Urinary bladder (tissue), 4 donors: Measurements from ENCODE around the gene NHLRC3. TPM values are rescaled to one million over a fixed set of nuclear protein-coding genes. Genes with fewer than 3 reads are reported as not detected.
A peak's percentile ranks its signal among the peaks of the same experiment; 100 is the strongest.
"Not testable (repeated sequence)": the region's sequence is repeated elsewhere in the genome, so short reads cannot be mapped to it uniquely, and the experiment has no call there.

Source experiments
- DNase-seq: peaks from one replicate; pipeline ENCODE4 v3.0.0-alpha.2; 2015; ENCODE audit errors: extremely low spot score
- H3K27ac ChIP-seq: one replicate; pipeline ENCODE4 v1.5.1; 2013; ENCODE audit warnings: low read depth, mild to moderate bottlenecking, moderate library complexity
- H3K36me3 ChIP-seq: one replicate; pipeline ENCODE4 v1.6.1; 2013; ENCODE audit warnings: mild to moderate bottlenecking, moderate library complexity; ENCODE audit not compliant: insufficient read depth
- H3K4me1 ChIP-seq: one replicate; pipeline ENCODE4 v1.6.1; 2013; ENCODE audit warnings: mild to moderate bottlenecking, moderate library complexity; ENCODE audit not compliant: insufficient read depth
- H3K4me3 ChIP-seq: one replicate; pipeline ENCODE4 v1.5.1; 2013; ENCODE audit warnings: low read depth, low read length
- WGBS: extraction: QIAGEN DNeasy Blood & Tissue Kit; methylation state at CpG from one replicate; pipeline ENCODE4 v1.1.7; 2013; 5-methylcytosine and 5-hydroxymethylcytosine counted together
- polyA plus RNA-seq: library from polyadenylated mRNA; stranded (reverse); fragments of 200-250 nt; gene quantifications from one replicate; pipeline ENCODE4 v1.2.3, GENCODE V29; 2013
- total RNA-seq: library from RNA; depleted of rRNA; stranded (reverse); fragments of >200 nt; gene quantifications from one replicate; pipeline ENCODE4 v1.2.3, GENCODE V29; 2014
- donor health status: healthy with polysubstance abuse.
- donor health status: healthy.

The NHLRC3 gene, protein sequence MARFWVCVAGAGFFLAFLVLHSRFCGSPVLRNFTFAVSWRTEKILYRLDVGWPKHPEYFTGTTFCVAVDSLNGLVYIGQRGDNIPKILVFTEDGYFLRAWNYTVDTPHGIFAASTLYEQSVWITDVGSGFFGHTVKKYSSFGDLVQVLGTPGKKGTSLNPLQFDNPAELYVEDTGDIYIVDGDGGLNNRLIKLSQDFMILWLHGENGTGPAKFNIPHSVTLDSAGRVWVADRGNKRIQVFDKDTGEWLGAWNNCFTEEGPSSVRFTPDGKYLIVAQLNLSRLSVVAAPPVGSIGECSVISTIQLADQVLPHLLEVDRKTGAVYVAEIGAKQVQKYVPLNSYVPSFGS
- total RNA-seq (70.3 TPM), polyA plus RNA-seq (10.9 TPM)

DNA sequence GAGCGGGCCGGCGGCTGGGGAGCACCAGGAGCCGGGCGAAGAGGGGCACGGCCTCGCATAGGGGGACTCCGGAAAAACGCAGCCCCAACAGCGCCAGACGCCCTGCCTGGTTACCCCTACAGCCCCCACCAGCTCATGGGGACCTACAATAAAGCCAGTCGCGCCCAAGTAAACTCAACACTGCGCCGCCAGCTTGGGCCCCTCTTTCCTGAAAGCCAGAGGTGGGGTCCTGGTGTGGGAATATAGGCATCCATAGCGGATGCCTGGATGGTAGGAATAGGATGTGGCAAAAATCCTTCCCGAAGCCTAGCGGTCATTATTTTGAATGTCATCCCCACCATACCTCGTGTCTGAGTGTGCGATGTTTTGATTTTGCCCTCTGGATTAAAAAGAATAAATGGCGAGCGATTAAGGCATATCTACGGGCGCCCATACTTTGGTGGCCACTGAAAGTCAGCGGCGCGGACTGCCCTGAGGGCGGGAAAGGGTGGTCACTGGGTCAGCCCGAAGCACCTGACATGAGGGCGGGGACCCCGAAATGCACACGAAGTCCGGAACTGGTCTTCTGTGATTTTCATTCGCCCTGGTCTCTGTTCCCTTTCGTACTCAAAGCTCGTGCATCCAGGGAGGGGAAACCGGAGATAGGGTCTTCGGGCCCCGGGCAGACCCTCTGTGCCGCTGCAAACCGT, at the start of gene NHLRC3, which contains the start of gene PROSER1:
NHLRC3 (plus strand) TSS at position 577 of the 689 bp plus-strand sequence. CDS start 184 bp downstream, outside the sequence.
PROSER1 (minus strand) TSS at position 210 of the 689 bp plus-strand sequence. CDS start 847 bp downstream, outside the sequence.
- WGBS = under 1% methylated on average over 41 of the region's 41 CpGs

DNA sequence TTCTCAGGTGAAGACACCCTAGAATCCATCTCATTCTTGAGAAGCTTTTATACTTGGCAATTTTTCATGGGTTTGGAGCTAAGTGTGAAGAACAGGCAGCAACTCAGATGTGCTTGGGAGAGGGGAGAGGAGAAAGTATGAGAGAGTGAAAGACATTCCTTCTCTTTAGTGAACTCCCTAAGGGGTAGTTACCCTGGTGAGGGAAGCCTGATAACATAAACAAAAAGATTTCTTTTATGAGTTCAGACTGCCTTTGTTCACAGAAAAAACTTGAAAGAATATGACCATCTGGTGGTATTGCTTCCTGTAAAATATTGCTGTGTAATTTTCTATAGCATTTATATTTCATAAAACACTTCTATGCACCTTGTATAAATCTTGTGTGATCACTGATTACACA, 47.6 kb upstream of the NHLRC3 start, which contains the start of gene STOML3:
STOML3 (minus strand) TSS at position 139 of the 400 bp plus-strand sequence; CDS start at position 29, 110 bp downstream.
- H3K36me3 ChIP-seq = no peaks in the 10 kb centered on the region
- no peaks in the 10 kb centered on the region for H3K4me1 ChIP-seq
- no peak within 1 kb of the TSS for H3K4me3 ChIP-seq
- no peak for DNase-seq
- no peak within 1 kb of the TSS for H3K27ac ChIP-seq

More for the DNA sequence above, at the start of gene NHLRC3, which contains the start of gene PROSER1:
- peak within 1 kb of the TSS; percentile 87 for H3K4me3 ChIP-seq
- H3K36me3 ChIP-seq = no peaks in the 10 kb centered on the region
- DNase-seq = peak; percentile 97
- peaks cover 3% of the 10 kb centered on the region for H3K4me1 ChIP-seq
- peak within 1 kb of the TSS; percentile 82 for H3K27ac ChIP-seq

DNA sequence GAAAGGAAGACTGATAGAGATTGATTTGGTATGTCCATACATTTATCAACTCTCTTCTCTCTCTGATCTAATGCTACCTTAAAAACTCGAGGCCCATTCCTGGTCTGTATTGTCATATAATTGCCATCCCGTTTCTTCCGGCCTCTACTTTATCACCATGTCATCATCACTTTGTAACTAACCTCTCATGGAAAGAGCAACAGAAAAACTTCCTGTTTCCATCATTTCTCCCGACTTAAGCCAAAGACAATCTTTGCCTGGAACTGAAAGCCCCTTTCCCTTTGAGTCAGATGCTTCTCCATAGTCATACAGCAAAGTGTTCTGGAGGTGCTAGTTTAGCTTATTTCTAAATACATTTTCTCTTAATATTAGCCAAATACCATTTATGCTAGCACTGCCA, 44.9 kb upstream of the NHLRC3 start:
- Histone ChIP-seq H3K36me3 (no peaks in the 10 kb centered on the region), H3K27ac (no peak overlapping the region), H3K4me1 (no peaks in the 10 kb centered on the region), H3K4me3 (no peak overlapping the region)
- no peak for DNase-seq
- whole genome bisulfite sequencing = 55% methylated on average over 4 of the region's 4 CpGs

DNA sequence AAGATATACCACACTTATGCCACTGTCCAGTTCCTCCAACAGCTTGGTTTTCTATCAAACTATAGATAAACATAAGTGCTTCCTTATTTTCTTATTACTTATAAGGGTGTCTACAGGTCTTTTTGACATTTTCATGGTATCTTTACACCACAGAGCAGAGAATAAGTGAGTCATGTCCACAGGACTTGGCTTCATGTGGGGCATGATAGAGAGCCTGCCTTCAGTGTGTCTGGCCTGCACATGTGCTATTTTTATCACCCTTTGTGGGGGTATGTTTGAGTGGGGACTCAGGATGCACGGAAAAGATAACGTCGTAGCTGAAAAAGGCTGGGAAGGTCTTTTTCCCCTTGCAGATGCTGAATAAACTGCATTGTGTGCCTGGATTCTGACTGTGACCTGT, 39.5 kb upstream of the NHLRC3 start:
- 71% methylated on average over 3 of the region's 3 CpGs for WGBS
- DNase-seq = no peak
- H3K36me3 ChIP-seq = no peaks in the 10 kb centered on the region
- H3K4me3 ChIP-seq = no peak overlapping the region
- H3K27ac ChIP-seq = no peak overlapping the region
- H3K4me1 ChIP-seq = no peaks in the 10 kb centered on the region

DNA sequence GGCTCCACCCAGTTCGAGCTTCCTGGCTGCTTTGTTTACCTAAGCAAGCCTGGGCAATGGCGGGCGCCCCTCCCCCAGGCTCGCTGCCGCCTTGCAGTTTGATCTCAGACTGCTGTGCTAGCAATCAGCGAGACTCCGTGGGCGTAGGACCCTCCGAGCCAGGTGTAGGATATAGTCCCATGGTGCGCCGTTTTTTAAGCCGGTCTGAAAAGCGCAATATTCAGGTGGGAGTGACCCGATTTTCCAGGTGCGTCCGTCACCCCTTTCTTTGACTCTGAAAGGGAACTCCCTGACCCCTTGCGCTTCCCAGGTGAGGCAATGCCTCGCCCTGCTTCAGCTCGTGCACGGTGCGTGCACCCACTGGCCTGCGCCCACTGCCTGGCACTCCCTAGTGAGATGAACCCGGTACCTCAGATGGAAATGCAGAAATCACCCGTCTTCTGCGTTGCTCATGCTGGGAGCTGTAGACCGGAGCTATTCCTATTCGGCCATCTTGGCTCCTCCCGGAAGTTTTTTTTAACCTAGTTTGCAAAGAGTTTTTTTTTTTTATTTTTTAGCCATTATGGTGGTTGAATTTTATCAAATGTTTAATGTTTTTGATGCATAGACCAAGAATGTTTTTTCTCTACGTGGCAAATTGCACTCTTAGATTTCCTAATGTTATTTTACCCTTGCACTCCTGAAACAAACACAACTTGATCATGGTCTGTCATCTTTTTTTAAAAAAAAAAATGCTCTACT, 31.7 kb upstream of the NHLRC3 start:
- H3K36me3 ChIP-seq, DNase-seq, H3K4me1 ChIP-seq, H3K27ac ChIP-seq, H3K4me3 ChIP-seq: not testable (repeated sequence)
- WGBS = 82% methylated on average over 29 of the region's 29 CpGs

DNA sequence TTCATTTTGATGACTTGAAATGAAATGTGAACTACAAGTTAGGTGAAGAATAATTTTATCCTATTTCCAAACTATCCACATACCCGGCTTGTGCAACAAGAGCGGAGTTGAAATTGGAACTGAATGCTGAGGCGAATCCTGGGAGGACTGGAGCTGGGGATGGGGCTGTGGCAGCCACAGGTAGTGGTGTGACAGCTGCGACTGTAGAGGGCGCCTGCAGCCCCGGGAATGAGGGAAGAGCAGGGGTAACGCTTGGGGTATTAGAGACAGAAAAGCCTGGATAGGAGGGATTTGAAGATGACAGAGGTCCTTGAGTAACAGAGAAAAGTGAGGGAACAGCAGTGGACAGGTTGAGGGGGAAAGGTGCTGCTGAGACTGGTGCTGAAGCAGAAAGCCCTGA, 25.6 kb upstream of the NHLRC3 start:
- 74% methylated on average over 7 of the region's 7 CpGs for WGBS
- no peak overlapping the region for H3K4me3 ChIP-seq
- peaks cover 3% of the 10 kb centered on the region for H3K36me3 ChIP-seq
- H3K4me1 ChIP-seq = no peaks in the 10 kb centered on the region
- H3K27ac ChIP-seq = no peak overlapping the region
- no peak for DNase-seq

DNA sequence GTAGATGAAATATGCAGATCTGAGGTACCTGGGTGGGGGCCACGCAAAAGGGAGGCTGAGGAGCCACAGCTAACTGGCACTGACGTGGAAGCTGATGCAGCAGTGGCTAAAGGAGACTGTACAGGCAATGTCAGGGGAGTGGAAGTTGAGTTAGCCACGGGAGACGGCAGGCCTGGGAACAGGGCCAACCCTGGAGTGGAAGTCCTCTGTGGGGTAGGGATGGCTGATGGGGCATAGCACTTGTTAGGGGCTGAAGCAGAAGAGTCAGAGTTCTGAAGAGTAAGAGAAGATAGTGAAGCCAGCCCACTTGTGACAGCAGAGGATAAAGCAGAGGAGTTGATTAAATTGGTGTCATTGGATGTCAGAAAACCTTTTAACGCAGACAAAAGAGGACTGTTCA, 24.8 kb upstream of the NHLRC3 start:
- WGBS = 85% methylated on average over 5 of the region's 5 CpGs

DNA sequence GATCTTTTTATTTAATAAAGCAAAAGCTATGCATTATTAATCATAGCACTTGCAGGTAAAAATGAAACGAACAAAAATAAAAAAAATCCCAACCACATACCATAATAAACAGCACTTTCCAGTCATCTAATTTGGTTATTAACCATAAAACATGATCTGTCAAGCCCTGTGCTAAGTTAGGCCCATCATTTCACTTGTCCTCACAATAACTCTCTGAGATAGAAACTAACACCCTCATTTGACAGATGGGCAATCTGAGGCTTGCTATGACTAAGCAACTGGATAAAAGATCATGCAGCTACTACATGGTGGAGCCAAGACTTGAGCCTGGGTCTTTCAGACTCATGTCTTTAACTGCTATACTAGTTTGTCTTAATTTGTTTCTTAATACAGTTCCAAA, 22.2 kb upstream of the NHLRC3 start:
- Histone ChIP-seq H3K27ac (no peak overlapping the region), H3K4me1 (no peaks in the 10 kb centered on the region), H3K36me3 (peaks cover 1% of the 10 kb centered on the region), H3K4me3 (no peak overlapping the region)
- no peak for DNase-seq
- WGBS = 87% methylated on average over 1 of the region's 1 CpG

More for the DNA sequence above, 24.8 kb upstream of the NHLRC3 start:
- H3K27ac ChIP-seq = no peak overlapping the region
- peaks cover 3% of the 10 kb centered on the region for H3K36me3 ChIP-seq
- DNase-seq = no peak
- no peak overlapping the region for H3K4me3 ChIP-seq
- no peaks in the 10 kb centered on the region for H3K4me1 ChIP-seq

DNA sequence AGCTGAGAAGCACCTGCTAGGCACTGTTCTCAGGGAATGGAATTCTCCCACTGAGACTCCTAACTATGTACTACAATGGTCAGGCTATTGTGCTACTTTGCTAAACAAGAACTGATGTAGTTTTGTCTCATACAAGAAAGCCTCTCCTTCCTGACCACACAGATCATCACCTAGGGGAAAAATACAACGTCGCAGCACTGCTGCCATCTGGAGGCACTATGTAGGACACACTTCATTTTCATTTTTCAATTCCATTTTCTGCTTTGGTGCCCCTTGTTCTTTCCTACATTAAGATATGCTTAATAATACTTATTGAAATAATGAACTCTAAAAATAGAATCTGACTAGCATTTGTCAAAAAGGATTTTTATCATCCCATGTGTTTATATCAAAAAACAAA, 21.5 kb upstream of the NHLRC3 start:
- Histone ChIP-seq H3K36me3 (peaks cover 1% of the 10 kb centered on the region), H3K27ac (no peak overlapping the region), H3K4me3 (no peak overlapping the region), H3K4me1 (no peaks in the 10 kb centered on the region)
- DNase-seq = no peak
- WGBS = 24% methylated on average over 2 of the region's 2 CpGs

DNA sequence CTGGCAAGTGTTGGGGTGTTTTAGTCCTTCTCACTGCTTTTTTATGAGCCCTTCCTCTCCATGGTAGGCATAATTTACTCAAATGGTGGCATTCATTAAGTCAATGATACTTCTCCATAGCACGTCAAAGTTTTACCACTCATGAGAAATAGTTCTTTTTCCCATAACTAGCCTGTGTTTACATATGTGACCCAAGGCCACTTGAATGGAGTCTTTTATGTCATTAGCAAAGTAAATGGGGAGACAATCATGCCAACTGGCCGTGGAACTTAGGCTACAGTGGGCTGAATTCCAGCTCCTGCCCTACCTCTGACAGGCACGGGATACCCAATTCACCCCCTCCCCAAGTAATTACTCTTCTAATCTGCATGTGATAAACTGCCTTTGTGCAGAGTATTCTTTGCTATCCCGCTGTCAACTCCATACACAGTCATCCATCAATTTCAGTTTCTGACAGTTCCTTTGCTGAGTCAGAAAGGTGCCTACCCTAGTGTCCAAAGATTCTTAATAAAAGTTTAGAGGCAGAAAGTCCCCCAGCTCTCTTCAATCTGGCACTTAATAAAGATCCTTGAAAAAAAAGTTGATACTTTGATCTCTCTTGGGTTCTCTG, 17.3 kb upstream of the NHLRC3 start:
- H3K4me3 ChIP-seq = no peak overlapping the region
- H3K27ac ChIP-seq = no peak overlapping the region
- no peak for DNase-seq
- WGBS = 87% methylated on average over 4 of the region's 4 CpGs
- H3K4me1 ChIP-seq = no peaks in the 10 kb centered on the region
- no peaks in the 10 kb centered on the region for H3K36me3 ChIP-seq

DNA sequence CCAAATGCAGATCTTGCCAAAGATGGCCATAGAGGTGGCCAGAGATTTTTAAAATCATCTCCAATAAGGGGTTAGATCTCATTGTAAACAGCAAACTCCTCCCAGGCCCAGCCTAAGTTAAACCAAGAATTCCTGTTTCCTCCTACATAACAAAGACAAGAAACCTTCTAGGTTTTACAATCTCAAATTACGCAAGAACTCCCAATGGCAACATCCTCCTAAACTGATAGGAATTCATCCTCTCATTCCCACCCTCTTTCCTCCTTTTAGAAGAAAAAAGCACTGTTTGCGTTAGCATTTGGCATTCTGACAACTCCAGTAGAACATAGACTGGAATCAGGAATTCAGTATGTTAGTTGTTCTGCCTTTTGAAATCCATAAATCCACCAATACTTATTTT, 14.9 kb upstream of the NHLRC3 start:
- H3K36me3 ChIP-seq = peaks cover 2% of the 10 kb centered on the region

DNA sequence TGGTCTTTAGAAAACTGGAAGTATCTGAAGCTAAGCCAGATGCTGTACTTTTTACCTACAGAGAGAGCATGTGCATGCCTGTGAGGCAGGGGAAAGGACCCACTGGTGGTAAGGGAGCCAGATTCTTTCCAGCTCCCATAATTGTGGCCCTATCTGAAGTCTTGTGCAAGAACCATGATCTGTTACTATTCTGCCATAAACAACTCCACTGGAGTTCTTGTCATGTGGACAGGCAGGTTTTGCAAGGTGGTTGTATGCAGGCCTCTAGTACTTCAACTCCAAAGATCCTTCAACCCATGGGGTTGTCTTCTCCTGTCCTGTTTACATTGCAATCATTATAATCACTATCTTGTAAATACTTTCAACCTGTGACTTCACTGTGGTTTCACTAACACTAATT, 14.5 kb upstream of the NHLRC3 start:
- H3K36me3 ChIP-seq = peaks cover 2% of the 10 kb centered on the region
- H3K27ac ChIP-seq = no peak overlapping the region
- H3K4me3 ChIP-seq = no peak overlapping the region
- peak; percentile 42 for DNase-seq
- H3K4me1 ChIP-seq = no peaks in the 10 kb centered on the region

More for the DNA sequence above, 14.9 kb upstream of the NHLRC3 start:
- no peak for DNase-seq
- 63% methylated on average over 2 of the region's 2 CpGs for WGBS
- no peak overlapping the region for H3K27ac ChIP-seq
- no peak overlapping the region for H3K4me3 ChIP-seq
- H3K4me1 ChIP-seq = no peaks in the 10 kb centered on the region

DNA sequence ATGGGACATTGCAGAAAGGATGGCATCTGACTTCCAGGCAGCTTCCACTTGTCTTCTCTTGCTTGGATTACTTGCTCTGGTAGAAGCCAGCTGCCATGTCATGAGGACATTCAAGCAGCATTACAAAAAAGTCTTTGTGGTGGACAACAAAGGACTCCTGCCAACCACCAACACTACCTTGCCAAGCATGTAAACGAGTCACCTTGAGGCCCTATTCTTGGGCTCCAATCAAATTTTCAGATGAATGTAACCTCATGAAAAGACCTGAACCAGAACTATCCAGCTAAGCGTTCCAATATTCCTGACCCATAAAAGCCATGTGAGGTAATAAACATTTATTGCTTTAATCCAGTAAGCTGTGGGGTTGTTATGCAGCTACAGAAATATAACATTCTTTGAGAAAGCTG, 12.8 kb upstream of the NHLRC3 start:
- H3K4me1 ChIP-seq = no peaks in the 10 kb centered on the region
- H3K36me3 ChIP-seq = peaks cover 2% of the 10 kb centered on the region
- no peak for DNase-seq
- H3K4me3 ChIP-seq = no peak overlapping the region
- WGBS = 74% methylated on average over 2 of the region's 2 CpGs
- no peak overlapping the region for H3K27ac ChIP-seq
